ENCODE results near the gene DIPK2B.

Gene DIPK2B

DNA sequence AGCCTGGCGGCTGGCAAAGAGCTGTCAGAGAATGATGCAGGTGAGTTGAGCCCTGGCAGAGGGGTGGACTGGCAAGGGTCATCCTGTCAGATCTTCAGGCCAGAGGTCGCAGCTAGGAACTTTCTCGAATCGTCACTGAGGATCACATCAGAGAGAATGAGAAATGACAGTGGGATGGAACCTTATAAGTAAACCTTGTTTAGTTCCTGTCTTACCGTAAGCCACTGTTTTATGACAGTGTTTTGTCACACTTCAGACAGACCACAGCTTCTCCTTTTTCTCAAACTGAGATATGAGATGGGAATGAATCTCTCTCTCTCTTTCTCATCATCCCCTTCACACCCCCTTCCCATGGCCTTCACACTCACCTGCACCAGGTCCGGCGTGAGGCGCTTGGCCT lies 9.3 kb downstream of the DIPK2B start:
- no peak overlapping the region for H3K4me3 ChIP-seq (ENCODE audit: low read length)
- TF ChIP-seq, protein P1, sequence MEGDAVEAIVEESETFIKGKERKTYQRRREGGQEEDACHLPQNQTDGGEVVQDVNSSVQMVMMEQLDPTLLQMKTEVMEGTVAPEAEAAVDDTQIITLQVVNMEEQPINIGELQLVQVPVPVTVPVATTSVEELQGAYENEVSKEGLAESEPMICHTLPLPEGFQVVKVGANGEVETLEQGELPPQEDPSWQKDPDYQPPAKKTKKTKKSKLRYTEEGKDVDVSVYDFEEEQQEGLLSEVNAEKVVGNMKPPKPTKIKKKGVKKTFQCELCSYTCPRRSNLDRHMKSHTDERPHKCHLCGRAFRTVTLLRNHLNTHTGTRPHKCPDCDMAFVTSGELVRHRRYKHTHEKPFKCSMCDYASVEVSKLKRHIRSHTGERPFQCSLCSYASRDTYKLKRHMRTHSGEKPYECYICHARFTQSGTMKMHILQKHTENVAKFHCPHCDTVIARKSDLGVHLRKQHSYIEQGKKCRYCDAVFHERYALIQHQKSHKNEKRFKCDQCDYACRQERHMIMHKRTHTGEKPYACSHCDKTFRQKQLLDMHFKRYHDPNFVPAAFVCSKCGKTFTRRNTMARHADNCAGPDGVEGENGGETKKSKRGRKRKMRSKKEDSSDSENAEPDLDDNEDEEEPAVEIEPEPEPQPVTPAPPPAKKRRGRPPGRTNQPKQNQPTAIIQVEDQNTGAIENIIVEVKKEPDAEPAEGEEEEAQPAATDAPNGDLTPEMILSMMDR (conservative IDR thresholded peaks at IDR 0.05; ENCODE audit: low read length), result no peak
- DNase-seq (ENCODE audit: low read depth), result no peak

DNA sequence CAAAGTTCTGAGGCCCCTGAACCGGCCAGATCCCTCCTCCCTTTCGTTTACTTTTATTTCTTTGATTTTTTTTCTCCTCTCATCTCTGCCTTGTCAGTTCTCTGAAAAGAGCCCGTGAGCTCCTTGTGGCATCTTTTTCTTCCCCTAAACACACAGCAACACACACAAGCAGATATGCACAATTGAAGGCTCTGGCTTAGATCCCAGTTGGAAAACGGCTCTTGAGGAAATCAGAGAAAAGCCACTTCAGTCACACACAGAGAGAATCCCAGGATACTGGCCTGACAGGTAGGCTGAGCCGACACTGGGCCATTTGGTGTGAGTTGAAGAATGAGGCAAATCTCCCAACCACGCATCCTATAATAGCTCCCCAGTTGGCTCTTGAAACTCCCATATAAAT lies 12.9 kb downstream of the DIPK2B start:
- peak overlapping the region; percentile 67 for H3K4me3 ChIP-seq (ENCODE audit: low read length)
- TF ChIP-seq, protein P1 (conservative IDR thresholded peaks at IDR 0.05; ENCODE audit: low read length), result no peak
- DNase-seq (ENCODE audit: low read depth), result no peak

DNA sequence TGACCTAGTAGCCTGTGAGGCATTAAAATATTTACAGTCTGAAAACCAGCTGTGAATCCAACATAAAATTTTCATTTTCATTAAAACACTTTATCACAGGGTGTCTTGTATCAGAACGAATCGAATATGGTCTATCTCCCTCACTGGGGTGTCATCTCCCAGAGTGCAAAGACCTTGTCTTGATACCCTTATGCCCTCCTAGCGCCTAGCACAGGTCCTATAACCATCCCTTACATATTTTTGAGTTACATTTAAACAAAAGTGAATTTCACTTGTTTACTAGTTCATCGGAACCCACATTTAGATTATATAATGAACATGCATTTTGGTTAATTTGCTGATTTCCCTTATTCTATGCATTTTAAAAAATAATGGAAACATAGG lies 14.0 kb downstream of the DIPK2B start:
- no peak overlapping the region for H3K4me3 ChIP-seq (ENCODE audit: low read length)
- DNase-seq (ENCODE audit: low read depth), result no peak
- TF ChIP-seq, protein P1 (conservative IDR thresholded peaks at IDR 0.05; ENCODE audit: low read length), result no peak

DNA sequence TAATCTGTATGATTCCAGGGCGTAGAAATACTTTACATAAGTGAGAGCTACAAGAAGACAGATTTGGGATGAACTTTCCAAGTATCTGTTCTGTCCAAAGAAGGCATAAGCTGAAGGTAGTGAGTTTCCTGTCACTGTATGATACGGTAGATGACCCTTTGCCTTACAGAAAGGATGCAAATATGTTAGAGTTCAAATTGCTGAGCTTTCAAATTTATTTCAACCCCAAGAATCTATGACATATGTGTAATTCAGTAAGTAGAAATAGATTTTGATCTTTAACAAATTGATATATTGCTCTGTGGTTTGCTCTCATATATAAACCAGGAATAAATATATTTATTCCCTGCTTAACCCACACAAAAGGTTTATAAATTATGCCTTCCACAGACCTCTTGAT lies 16.5 kb downstream of the DIPK2B start:
- TF ChIP-seq, protein P1 (conservative IDR thresholded peaks at IDR 0.05; ENCODE audit: low read length), result no peak
- DNase-seq (ENCODE audit: low read depth), result no peak
- H3K4me3 ChIP-seq (ENCODE audit: low read length), result no peak overlapping the region

DNA sequence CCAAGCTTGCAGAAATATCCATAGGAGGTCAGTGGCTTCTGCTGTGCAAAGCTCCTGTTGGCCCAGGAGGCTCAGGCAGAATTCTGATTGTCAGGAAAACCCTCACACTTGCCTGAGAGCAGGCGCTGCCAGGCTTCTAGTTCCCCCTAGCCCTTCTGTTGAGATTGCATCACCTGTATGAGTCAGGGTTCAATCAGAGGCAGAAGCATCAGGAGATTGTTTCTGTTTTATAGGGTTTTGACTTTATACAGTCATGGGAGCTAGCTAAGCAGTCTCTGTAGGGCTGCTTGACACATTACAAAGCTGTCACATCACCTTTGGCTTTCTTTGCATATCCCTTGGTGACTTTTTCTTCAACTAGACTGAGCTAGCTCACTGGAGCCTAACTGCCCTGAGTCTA lies 27.8 kb downstream of the DIPK2B start:
- peak; percentile 30 for DNase-seq (ENCODE audit: low read depth)
- TF ChIP-seq, protein P1 (conservative IDR thresholded peaks at IDR 0.05; ENCODE audit: low read length), result no peak
- no peak overlapping the region for H3K4me3 ChIP-seq (ENCODE audit: low read length)

DNA sequence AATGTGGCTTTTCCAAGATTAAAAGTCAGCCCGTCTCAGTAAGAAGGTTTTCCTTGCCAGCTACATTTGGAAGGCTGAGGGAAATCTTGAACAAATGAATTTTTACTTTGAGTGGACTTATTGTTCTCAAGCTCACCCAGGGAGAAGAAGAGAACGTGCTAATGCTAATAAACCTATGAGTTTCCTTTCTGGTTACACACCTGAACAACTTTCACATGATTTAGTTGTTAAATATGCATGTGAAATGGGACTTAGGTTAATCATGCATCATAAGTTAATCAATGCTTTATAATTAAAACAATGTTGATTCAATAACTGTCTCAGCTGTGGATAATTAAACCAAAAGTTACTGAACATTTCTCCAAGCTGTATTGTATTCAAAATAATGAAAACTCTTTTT lies 33.9 kb downstream of the DIPK2B start:
- H3K4me3 ChIP-seq (ENCODE audit: low read length), result no peak overlapping the region
- TF ChIP-seq, protein P1 (conservative IDR thresholded peaks at IDR 0.05; ENCODE audit: low read length), result no peak
- DNase-seq (ENCODE audit: low read depth), result no peak

DNA sequence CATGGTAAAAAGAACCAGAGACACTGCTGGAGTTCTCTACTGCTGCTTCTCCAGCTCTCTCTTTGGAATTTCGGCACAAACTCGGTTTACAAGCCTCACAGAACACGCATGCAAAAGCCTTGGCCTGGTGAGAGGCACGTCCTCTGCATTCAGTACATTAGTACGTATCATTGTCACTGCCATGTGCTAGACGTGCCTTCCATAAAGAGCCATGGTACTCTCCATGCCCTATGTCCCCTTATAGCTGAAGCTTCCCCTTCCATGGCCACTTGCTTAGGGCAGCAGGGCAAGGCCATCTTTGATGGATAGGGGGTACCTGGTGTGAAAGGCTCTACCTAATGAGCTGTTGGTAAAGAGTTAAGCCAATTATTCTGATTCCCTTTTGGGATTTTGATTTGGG lies 35.0 kb downstream of the DIPK2B start:
- DNase-seq (ENCODE audit: low read depth), result no peak
- TF ChIP-seq, protein P1 (conservative IDR thresholded peaks at IDR 0.05; ENCODE audit: low read length), result no peak
- H3K4me3 ChIP-seq (ENCODE audit: low read length), result no peak overlapping the region

Data from AG10803 (cell line).